Measurements from ENCODE around the gene KHDC1.

DNA sequence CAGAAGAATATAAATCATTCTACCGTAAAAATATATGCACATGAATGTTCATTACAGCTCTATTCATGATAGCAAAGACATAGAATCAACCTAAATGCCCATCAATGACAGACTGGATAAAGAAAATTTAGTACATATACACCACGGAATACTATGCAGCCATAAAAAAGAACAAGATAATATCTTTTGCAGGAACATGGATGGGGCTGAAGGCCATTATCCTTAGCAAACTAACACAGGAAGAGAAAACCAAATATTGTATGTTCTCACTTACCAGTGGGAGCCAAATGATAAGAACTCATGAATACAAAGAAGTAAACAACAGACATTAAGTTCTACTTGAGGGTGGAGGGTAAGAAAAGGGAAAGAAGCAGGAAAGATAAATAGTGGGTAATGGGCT is 46.1 kb downstream of the KHDC1 start:
- TF ChIP-seq, protein P1, sequence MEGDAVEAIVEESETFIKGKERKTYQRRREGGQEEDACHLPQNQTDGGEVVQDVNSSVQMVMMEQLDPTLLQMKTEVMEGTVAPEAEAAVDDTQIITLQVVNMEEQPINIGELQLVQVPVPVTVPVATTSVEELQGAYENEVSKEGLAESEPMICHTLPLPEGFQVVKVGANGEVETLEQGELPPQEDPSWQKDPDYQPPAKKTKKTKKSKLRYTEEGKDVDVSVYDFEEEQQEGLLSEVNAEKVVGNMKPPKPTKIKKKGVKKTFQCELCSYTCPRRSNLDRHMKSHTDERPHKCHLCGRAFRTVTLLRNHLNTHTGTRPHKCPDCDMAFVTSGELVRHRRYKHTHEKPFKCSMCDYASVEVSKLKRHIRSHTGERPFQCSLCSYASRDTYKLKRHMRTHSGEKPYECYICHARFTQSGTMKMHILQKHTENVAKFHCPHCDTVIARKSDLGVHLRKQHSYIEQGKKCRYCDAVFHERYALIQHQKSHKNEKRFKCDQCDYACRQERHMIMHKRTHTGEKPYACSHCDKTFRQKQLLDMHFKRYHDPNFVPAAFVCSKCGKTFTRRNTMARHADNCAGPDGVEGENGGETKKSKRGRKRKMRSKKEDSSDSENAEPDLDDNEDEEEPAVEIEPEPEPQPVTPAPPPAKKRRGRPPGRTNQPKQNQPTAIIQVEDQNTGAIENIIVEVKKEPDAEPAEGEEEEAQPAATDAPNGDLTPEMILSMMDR (IDR thresholded peaks at IDR 0.05) = no peak
- TF ChIP-seq POLR2A (IDR thresholded peaks at IDR 0.05; ENCODE audit: low read depth) = no peak
